ENCODE data around the gene ECHS1.

GRCh38 chr10:133403359-133403758, 30.2 kb upstream of the ECHS1 start:
- TF ChIP-seq, protein P1, sequence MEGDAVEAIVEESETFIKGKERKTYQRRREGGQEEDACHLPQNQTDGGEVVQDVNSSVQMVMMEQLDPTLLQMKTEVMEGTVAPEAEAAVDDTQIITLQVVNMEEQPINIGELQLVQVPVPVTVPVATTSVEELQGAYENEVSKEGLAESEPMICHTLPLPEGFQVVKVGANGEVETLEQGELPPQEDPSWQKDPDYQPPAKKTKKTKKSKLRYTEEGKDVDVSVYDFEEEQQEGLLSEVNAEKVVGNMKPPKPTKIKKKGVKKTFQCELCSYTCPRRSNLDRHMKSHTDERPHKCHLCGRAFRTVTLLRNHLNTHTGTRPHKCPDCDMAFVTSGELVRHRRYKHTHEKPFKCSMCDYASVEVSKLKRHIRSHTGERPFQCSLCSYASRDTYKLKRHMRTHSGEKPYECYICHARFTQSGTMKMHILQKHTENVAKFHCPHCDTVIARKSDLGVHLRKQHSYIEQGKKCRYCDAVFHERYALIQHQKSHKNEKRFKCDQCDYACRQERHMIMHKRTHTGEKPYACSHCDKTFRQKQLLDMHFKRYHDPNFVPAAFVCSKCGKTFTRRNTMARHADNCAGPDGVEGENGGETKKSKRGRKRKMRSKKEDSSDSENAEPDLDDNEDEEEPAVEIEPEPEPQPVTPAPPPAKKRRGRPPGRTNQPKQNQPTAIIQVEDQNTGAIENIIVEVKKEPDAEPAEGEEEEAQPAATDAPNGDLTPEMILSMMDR (IDR thresholded peaks at IDR 0.05), result no peak
- no peak for TF ChIP-seq POLR2A (IDR thresholded peaks at IDR 0.05)
